AG04450 (cell line): Measurements from ENCODE around the gene SLC7A4. TPM values are rescaled to one million over a fixed set of nuclear protein-coding genes. Genes with fewer than 3 reads are reported as not detected.

Source experiments
- CTCF ChIA-PET: fragments of 300-600, 350-600 bp; formaldehyde crosslinking; extraction: SDS; loops from one replicate; lab custom pipeline; 2022; ENCODE audit warnings: antibody characterized with exemption, inconsistent platforms; lab: Charles Lee
- POLR2A ChIA-PET: fragments of 350-600 bp; formaldehyde crosslinking; extraction: SDS; loops from one replicate; lab custom pipeline; 2021; ENCODE audit warnings: antibody characterized with exemption, inconsistent platforms; lab: Yijun Ruan, JAX
- DNase-seq: peaks from one replicate; pipeline ENCODE4 v3.0.0-alpha.2; 2011; ENCODE audit warnings: low read depth, low spot score
- H3K27ac ChIP-seq: one replicate; pipeline ENCODE4 v1.5.1; 2012; ENCODE audit warnings: low read depth, low read length, control low read depth
- H3K27me3 ChIP-seq: one replicate; pipeline ENCODE4 v1.6.0; 2012; ENCODE audit warnings: low read length; ENCODE audit not compliant: control insufficient read depth, insufficient read depth
- H3K4me3 ChIP-seq: 2 replicates; pipeline ENCODE4 v1.5.1; 2011; ENCODE audit warnings: mild to moderate bottlenecking, low read depth, low read length, control low read depth
- H3K9me3 ChIP-seq: 2 replicates; pipeline ENCODE4 v1.5.1; 2012; ENCODE audit warnings: low read length; ENCODE audit not compliant: control insufficient read depth, insufficient read depth
- CTCF ChIP-seq: IDR thresholded peaks from 2 replicates; pipeline ENCODE4 v1.5.1; 2011; ENCODE audit warnings: low read depth, low read length, control low read depth, inconsistent platforms
- polyA plus RNA-seq: library from polyadenylated mRNA; depleted of rRNA; stranded (reverse); fragments of >200 nt; gene quantifications from 2 replicates; pipeline ENCODE4 v1.2.3, GENCODE V29; 2011

SLC7A4 gene
- polyA plus RNA-seq, 1 experiment, result 0.11 TPM

DNA sequence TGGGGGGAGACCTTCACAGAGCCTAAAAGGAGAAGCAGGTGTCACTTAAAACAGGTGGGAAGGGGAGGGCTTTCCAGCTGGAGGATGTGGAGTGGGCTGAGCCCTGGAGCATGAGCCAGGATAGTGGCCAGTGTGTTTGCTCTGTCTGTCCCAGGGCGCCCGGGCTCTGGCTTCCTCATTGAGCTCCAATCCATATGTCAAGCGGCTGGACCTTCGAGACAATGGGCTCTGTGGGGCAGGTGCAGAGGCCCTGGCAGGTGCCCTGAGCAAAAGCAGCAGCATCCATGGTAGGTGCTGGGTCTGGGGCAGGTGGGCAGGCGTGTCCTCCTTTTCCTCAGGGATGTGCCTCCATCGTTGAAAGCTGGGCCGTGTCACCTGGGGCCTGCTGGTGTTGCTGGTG lies 15.4 kb upstream of the SLC7A4 start:
- H3K27me3 ChIP-seq, result no peaks in the 10 kb centered on the region
- ChIA-PET CTCF (interaction anchor here (0.5 kb wide), 1 partner anchor 86 kb away, joined by 8 read pairs; no protein-coding TSS in a partner anchor), POLR2A (no interaction called here)
- H3K9me3 ChIP-seq, result no peaks in the 10 kb centered on the region
- DNase-seq, result no peak
- no peak overlapping the region for H3K27ac ChIP-seq
- no peak for TF ChIP-seq CTCF
- H3K4me3 ChIP-seq, result no peak overlapping the region

DNA sequence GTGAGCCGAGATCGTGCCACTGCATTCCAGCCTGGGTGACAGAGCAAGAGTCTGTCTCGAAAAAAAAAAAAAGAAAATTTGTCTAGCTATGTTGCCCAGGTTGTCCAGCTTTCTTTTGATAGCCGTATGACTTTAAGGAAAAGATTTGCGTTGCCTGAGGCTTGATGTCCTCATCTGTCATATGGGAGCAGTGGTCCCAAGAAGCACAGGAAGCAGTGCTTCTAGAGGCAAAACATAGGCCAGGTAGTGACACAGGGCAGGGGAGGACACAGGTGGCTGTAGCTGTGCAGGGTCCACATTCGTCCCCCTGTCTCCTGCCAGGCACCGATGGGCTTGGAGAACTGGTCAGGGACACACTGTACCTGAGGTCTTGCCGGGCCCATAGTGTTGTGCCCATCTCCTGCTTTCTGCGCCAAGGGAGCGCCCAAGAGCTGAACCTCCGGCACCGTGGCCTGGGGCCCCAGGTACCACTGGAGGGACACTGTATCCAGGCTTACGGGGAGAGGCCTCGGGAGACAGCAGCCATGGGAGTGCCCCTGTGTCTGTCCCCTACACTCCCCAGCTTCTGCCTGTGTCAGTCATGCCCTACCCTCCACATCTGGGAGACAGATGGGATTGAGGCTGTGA lies 14.8 kb upstream of the SLC7A4 start:
- TF ChIP-seq CTCF, result no peak
- CTCF ChIA-PET, result interaction anchor here (1.6 kb wide), 1 partner anchor 56 kb away, joined by 5 read pairs; no protein-coding TSS in a partner anchor
- no peak for DNase-seq
- Histone ChIP-seq H3K27ac (no peak overlapping the region), H3K4me3 (no peak overlapping the region), H3K27me3 (no peaks in the 10 kb centered on the region), H3K9me3 (no peaks in the 10 kb centered on the region)
- POLR2A ChIA-PET, result interaction anchor here (0.6 kb wide), 1 partner anchor 43 kb away, joined by 3 read pairs; no protein-coding TSS in a partner anchor

- DNase-seq, result peak; percentile 67
- ChIA-PET CTCF (interaction anchor here (1.6 kb wide), 1 partner anchor 57 kb away, joined by 5 read pairs; no protein-coding TSS in a partner anchor), POLR2A (interaction anchor here (1.2 to 1.6 kb wide), 2 partner anchors 44 to 64 kb away, joined by 3 read pairs; partner anchors contain the start of genes LZTR1 and THAP7)
Measured at GRCh38 chr22:21045585-21046294, 13.4 kb upstream of the SLC7A4 start, which contains the start of gene LRRC74B. TSS of gene LRRC74B (plus strand) at chr22:21045946. CDS start at chr22:21045987, 41 bp downstream.

GRCh38 chr22:21044931-21045584 lies 12.7 kb upstream of the SLC7A4 start:
- no peak for TF ChIP-seq CTCF
- no peak for DNase-seq
- Histone ChIP-seq H3K27me3 (no peaks in the 10 kb centered on the region), H3K9me3 (no peaks in the 10 kb centered on the region), H3K27ac (peak overlapping the region; percentile 40), H3K4me3 (peak overlapping the region; percentile 39)
- CTCF ChIA-PET, result interaction anchor here (1.6 kb wide), 1 partner anchor 58 kb away, joined by 5 read pairs; no protein-coding TSS in a partner anchor
- POLR2A ChIA-PET, result interaction anchor here (0.5 to 1.6 kb wide), 4 partner anchors 27 to 63 kb away, joined by 3 to 7 read pairs (median 4); partner anchors contain the start of genes LZTR1 and THAP7

More at GRCh38 chr22:21045585-21046294, 13.4 kb upstream of the SLC7A4 start, which contains the start of gene LRRC74B:
- no peak for TF ChIP-seq CTCF
- Histone ChIP-seq H3K9me3 (no peaks in the 10 kb centered on the region), H3K4me3 (peak within 1 kb of the TSS; percentile 57), H3K27me3 (no peaks in the 10 kb centered on the region), H3K27ac (peak within 1 kb of the TSS; percentile 40)
